ENCODE measurements around the gene ZNF138.

ZNF138 gene

DNA sequence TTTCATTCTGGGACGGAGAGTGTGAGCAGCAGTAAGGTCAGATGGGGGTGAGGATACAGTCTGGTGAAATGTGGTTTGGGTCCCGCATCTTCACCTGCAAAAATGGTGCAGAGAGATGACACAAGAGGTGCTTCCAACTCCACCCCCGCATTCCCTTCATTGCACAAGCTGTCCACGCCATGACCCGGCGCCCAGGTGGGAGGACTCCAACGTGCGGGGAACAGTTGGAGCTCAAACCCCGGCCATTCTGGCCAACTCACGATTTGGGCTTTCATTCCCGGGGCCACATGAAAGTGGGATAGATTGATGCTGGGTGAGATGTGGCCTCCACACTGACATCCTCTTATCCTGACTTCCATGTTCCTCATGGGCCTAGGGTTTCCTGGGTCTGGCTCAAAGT, 74.3 kb downstream of the ZNF138 start:
- no peak for TF ChIP-seq EZH2phosphoT487 (IDR thresholded peaks at IDR 0.05; ENCODE audit: borderline replicate concordance, low read length)
- TF ChIP-seq, protein P1, sequence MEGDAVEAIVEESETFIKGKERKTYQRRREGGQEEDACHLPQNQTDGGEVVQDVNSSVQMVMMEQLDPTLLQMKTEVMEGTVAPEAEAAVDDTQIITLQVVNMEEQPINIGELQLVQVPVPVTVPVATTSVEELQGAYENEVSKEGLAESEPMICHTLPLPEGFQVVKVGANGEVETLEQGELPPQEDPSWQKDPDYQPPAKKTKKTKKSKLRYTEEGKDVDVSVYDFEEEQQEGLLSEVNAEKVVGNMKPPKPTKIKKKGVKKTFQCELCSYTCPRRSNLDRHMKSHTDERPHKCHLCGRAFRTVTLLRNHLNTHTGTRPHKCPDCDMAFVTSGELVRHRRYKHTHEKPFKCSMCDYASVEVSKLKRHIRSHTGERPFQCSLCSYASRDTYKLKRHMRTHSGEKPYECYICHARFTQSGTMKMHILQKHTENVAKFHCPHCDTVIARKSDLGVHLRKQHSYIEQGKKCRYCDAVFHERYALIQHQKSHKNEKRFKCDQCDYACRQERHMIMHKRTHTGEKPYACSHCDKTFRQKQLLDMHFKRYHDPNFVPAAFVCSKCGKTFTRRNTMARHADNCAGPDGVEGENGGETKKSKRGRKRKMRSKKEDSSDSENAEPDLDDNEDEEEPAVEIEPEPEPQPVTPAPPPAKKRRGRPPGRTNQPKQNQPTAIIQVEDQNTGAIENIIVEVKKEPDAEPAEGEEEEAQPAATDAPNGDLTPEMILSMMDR (IDR thresholded peaks at IDR 0.05; ENCODE audit: low read depth, low read length, poor library complexity, severe bottlenecking), result no peak
- no peak overlapping the region for H3K4me3 ChIP-seq (ENCODE audit: low read length)
- no peak overlapping the region for H3K27ac ChIP-seq (ENCODE audit: low read depth, low read length)
- H3K9me3 ChIP-seq (ENCODE audit: control insufficient read depth, insufficient read depth, low read length), result peaks cover 11% of the 10 kb centered on the region; the same call in 1 of the 2 replicates
- H3K4me1 ChIP-seq (ENCODE audit: control insufficient read depth, low read length), result no peaks in the 10 kb centered on the region
- H3K27me3 ChIP-seq (ENCODE audit: control insufficient read depth, low read length), result no peaks in the 10 kb centered on the region
- H3F3A ChIP-seq (ENCODE audit: control insufficient read depth, insufficient read depth), result no peaks in the 10 kb centered on the region
- no peaks in the 10 kb centered on the region for H3K79me2 ChIP-seq (ENCODE audit: control insufficient read depth, low read length)
- H3K9me2 ChIP-seq (replicated peaks; ENCODE audit: control insufficient read depth, low read length), result no peaks in the 10 kb centered on the region; the same call in 1 of the 2 replicates
- no peak overlapping the region for H3K4me2 ChIP-seq (ENCODE audit: low read length)
- H3K36me3 ChIP-seq (ENCODE audit: control insufficient read depth, low read length), result no peaks in the 10 kb centered on the region
- no peaks in the 10 kb centered on the region for H4K20me1 ChIP-seq (ENCODE audit: control insufficient read depth, insufficient read depth, low read depth, low read length)

DNA sequence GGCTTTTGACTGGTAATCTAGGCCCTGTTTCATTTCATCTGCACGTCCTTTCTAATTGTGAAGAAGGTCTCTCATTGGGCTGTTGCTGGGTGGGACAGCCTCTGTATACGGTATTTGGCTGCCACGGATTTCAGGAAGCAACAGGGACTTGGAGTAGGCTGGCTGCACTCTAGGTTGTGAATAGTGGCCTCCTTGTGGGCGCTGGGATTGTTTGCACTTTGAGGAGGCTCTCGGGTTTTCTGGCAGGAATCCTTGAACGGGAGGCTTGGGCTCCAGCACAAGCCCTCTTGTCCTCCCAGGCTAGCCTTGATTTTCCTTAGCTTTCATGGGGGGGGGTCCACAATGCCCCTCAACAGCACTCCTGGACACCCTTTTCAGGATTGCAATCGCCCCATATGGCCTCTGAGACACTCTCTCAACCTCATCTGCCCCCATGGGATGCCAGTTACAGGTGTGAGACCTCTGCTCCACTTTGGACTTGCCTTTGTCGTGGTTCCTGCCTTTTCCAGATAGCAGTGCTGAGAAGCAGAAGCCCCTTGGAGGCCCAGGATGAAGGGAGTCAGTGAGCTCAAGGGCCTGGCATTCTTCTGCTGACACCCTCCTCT, 75.0 kb downstream of the ZNF138 start:
- H3K4me3 ChIP-seq (ENCODE audit: low read length), result no peak overlapping the region
- H3K79me2 ChIP-seq (ENCODE audit: control insufficient read depth, low read length), result no peaks in the 10 kb centered on the region
- no peaks in the 10 kb centered on the region for H3K36me3 ChIP-seq (ENCODE audit: control insufficient read depth, low read length)
- no peaks in the 10 kb centered on the region for H3K4me1 ChIP-seq (ENCODE audit: control insufficient read depth, low read length)
- no peaks in the 10 kb centered on the region for H3K27me3 ChIP-seq (ENCODE audit: control insufficient read depth, low read length)
- TF ChIP-seq, protein P1 (IDR thresholded peaks at IDR 0.05; ENCODE audit: low read depth, low read length, poor library complexity, severe bottlenecking), result no peak
- TF ChIP-seq EZH2phosphoT487 (IDR thresholded peaks at IDR 0.05; ENCODE audit: borderline replicate concordance, low read length), result no peak
- H3K4me2 ChIP-seq (ENCODE audit: low read length), result no peak overlapping the region
- no peaks in the 10 kb centered on the region for H3F3A ChIP-seq (ENCODE audit: control insufficient read depth, insufficient read depth)
- peaks cover 14% of the 10 kb centered on the region; the same call in 1 of the 2 replicates for H3K9me3 ChIP-seq (ENCODE audit: control insufficient read depth, insufficient read depth, low read length)
- H3K27ac ChIP-seq (ENCODE audit: low read depth, low read length), result no peak overlapping the region
- no peaks in the 10 kb centered on the region for H4K20me1 ChIP-seq (ENCODE audit: control insufficient read depth, insufficient read depth, low read depth, low read length)
- H3K9me2 ChIP-seq (replicated peaks; ENCODE audit: control insufficient read depth, low read length), result no peaks in the 10 kb centered on the region; the same call in 1 of the 2 replicates

DNA sequence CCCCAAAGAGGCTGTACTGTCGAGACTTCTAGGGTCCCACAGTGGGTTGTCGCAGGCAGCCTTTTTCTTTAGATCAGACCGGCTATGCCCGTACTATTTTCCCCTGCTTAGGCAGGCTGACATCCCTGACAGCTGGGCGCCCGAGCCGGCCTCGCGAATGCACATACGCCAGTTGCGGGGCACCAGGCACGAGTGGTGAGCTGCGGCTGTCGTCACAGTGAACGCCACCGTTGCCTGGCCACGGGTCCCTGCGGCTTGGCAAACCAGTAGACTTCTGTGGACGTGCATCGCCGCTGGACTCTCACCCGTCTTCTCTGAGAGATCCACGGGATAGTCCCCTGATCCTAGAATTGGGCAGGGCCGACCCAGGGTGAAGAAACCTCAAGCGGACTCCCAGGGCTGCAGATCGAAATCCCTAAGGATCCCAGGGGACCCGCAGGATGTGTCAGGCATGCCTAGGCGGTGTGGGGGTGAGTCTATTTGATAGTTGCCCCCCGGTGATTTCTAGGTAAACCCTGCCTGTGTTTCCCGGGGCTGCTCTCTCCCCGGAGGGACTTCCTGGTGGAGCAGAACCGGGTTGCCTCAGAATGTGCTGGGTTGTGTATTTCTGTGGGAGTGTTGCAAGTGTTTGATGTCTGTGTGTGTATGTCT, 75.8 kb downstream of the ZNF138 start:
- H3F3A ChIP-seq (ENCODE audit: control insufficient read depth, insufficient read depth), result no peaks in the 10 kb centered on the region
- peaks cover 14% of the 10 kb centered on the region; the same call in 1 of the 2 replicates for H3K9me3 ChIP-seq (ENCODE audit: control insufficient read depth, insufficient read depth, low read length)
- H3K36me3 ChIP-seq (ENCODE audit: control insufficient read depth, low read length), result no peaks in the 10 kb centered on the region
- H3K27me3 ChIP-seq (ENCODE audit: control insufficient read depth, low read length), result no peaks in the 10 kb centered on the region
- no peak for TF ChIP-seq EZH2phosphoT487 (IDR thresholded peaks at IDR 0.05; ENCODE audit: borderline replicate concordance, low read length)
- TF ChIP-seq, protein P1 (IDR thresholded peaks at IDR 0.05; ENCODE audit: low read depth, low read length, poor library complexity, severe bottlenecking), result no peak
- no peaks in the 10 kb centered on the region for H3K79me2 ChIP-seq (ENCODE audit: control insufficient read depth, low read length)
- H3K27ac ChIP-seq (ENCODE audit: low read depth, low read length), result no peak overlapping the region
- no peak overlapping the region for H3K4me3 ChIP-seq (ENCODE audit: low read length)
- no peaks in the 10 kb centered on the region; the same call in 1 of the 2 replicates for H3K9me2 ChIP-seq (replicated peaks; ENCODE audit: control insufficient read depth, low read length)
- H3K4me2 ChIP-seq (ENCODE audit: low read length), result no peak overlapping the region
- H3K4me1 ChIP-seq (ENCODE audit: control insufficient read depth, low read length), result no peaks in the 10 kb centered on the region
- no peaks in the 10 kb centered on the region for H4K20me1 ChIP-seq (ENCODE audit: control insufficient read depth, insufficient read depth, low read depth, low read length)

Measured in DOHH2 (cell line).